ENCODE data around the gene SLC35F4. TPM values are rescaled to one million over a fixed set of nuclear protein-coding genes. Genes with fewer than 3 reads are reported as not detected.
A peak's percentile ranks its signal among the peaks of the same experiment; 100 is the strongest.

Gene SLC35F4
- total RNA-seq, 1 donor from 2014 or later, result not detected

DNA sequence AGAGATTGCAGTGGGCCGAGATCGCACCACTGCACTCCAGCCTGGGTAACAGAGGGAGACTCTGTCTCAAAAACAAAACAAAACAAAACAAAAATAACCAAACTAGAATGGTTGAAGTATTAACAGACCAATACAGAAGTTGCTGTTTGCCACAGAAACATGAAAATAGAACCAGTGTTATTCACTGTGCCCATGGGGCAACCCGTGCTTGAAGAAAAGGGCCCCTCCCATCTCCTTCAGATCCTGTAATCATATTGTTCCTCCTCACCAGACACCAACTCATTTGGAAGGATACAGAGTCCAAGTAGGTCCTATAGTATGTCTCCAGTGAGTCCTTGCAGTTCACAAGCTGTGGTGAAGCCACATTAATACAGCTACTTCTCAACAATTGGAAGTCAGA, 30.9 kb downstream of the SLC35F4 start:
- Histone ChIP-seq H3K27ac (no peak overlapping the region), H3K4me1 (peaks cover 25% of the 10 kb centered on the region), H3K4me3 (no peak overlapping the region), H3K9me3 (no peaks in the 10 kb centered on the region), H3K36me3 (no peaks in the 10 kb centered on the region), H3K27me3 (no peaks in the 10 kb centered on the region)
- intact Hi-C loops (cut with DNase I), result no loop called here
- no peak for TF ChIP-seq POLR2AphosphoS5 (IDR thresholded peaks at IDR 0.05; ENCODE audit: insufficient read depth in 1 of 2, low read depth in 1 of 2)
- TF ChIP-seq CTCF (IDR thresholded peaks at IDR 0.05), result no peak
- no peak for TF ChIP-seq POLR2A (IDR thresholded peaks at IDR 0.05)
- no peak for DNase-seq (ENCODE audit: extremely low spot score in 2 of 2)

DNA sequence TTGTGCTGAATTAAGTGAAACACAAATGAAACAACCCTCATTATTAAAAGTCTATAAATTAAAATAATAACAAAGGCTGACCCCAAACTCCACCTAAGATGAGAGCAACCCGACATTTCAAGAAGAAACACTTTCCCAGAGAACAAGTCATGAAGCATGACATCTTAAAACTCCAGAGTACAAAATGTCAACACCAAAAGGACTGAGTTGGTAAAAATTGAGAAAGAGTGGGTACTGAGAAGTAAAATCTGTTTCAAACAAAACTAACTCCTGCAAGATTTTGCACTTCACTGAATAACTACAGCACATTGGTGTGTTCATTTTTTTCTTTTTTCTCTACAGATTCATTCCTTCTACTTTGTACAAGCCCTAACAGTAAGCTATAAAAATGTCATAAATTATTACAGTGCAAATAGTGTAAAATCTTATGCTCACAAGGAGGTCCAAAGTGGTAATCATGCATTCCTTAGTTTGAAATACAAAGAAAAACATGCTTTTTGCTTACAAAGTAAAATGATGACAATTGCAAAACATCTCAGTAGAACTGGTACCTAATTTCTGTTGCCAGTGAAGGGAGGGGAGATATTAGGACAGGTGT, 31.8 kb downstream of the SLC35F4 start:
- DNase-seq (ENCODE audit: extremely low spot score in 2 of 2), result no peak
- Histone ChIP-seq H3K4me1 (peaks cover 25% of the 10 kb centered on the region), H3K27me3 (no peaks in the 10 kb centered on the region), H3K4me3 (no peak overlapping the region), H3K9me3 (no peaks in the 10 kb centered on the region), H3K27ac (no peak overlapping the region), H3K36me3 (no peaks in the 10 kb centered on the region)
- TF ChIP-seq POLR2A (IDR thresholded peaks at IDR 0.05) (no peak), CTCF (IDR thresholded peaks at IDR 0.05) (no peak), POLR2AphosphoS5 (IDR thresholded peaks at IDR 0.05; ENCODE audit: insufficient read depth in 1 of 2, low read depth in 1 of 2) (no peak)
- intact Hi-C loops (cut with DNase I), result no loop called here

DNA sequence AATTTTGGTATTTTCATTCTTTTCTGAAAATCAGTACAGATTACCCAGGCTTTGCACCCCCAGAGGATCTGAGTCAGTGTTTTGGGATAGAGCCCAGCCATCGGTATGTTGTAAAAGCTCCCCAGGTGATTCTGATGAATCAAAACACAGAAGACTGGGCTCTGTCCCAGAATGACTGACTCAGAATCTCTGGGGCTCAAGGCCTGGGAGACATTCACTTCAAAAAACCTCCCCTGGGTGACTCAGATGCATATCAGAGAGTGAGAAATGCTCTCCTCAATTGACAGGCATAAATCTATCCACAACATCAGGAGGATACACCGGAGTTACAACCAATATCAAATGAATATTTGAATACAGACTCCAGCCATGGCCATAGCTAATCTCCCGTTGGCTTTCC, 32.6 kb downstream of the SLC35F4 start:
- intact Hi-C loops (cut with DNase I), result no loop called here
- DNase-seq (ENCODE audit: extremely low spot score in 2 of 2), result no peak
- Histone ChIP-seq H3K27ac (no peak overlapping the region), H3K4me3 (no peak overlapping the region), H3K9me3 (no peaks in the 10 kb centered on the region), H3K4me1 (peaks cover 25% of the 10 kb centered on the region), H3K27me3 (no peaks in the 10 kb centered on the region), H3K36me3 (no peaks in the 10 kb centered on the region)
- peak in 1 of 2 donors; percentile 56 for TF ChIP-seq POLR2AphosphoS5 (IDR thresholded peaks at IDR 0.05; ENCODE audit: insufficient read depth in 1 of 2, low read depth in 1 of 2)
- TF ChIP-seq CTCF (IDR thresholded peaks at IDR 0.05), result no peak

- intact Hi-C loops (cut with DNase I), result no loop called here
- H3K27me3 ChIP-seq, result no peaks in the 10 kb centered on the region
- H3K9me3 ChIP-seq, result no peaks in the 10 kb centered on the region
- H3K4me3 ChIP-seq, result no peak overlapping the region
- no peak overlapping the region for H3K27ac ChIP-seq
- DNase-seq (ENCODE audit: extremely low spot score in 2 of 2), result no peak
- TF ChIP-seq POLR2AphosphoS5 (IDR thresholded peaks at IDR 0.05; ENCODE audit: insufficient read depth in 1 of 2, low read depth in 1 of 2), result no peak
- no peak for TF ChIP-seq POLR2A (IDR thresholded peaks at IDR 0.05)
- no peak for TF ChIP-seq CTCF (IDR thresholded peaks at IDR 0.05)
- H3K36me3 ChIP-seq, result no peaks in the 10 kb centered on the region
- peaks cover 25% of the 10 kb centered on the region for H3K4me1 ChIP-seq
These were observed 33.9 kb downstream of the SLC35F4 start for GRCh38 chr14:57831981-57832380.

DNA sequence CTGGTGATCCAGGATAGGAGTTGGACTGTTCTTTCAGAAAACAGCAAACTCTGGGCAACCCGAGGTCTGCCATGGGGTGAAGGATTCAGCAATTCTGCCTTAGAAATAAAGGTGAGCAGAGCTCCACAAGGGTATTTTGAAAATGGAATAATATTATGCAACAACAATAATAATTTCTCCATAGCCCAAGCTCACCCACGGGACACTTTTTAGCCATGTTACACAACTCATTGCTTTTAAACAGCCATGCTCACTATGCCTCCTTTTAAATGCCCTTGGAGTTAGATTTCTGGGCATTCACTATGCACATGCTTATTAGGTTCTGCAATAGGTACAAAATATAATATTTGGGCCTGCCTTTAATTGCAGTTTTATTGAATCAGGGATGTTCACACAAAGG, 37.2 kb downstream of the SLC35F4 start:
- H3K4me1 ChIP-seq, result peaks cover 9% of the 10 kb centered on the region
- DNase-seq (ENCODE audit: extremely low spot score in 2 of 2), result no peak
- H3K27me3 ChIP-seq, result no peaks in the 10 kb centered on the region
- H3K4me3 ChIP-seq, result no peak overlapping the region
- intact Hi-C loops (cut with DNase I), result no loop called here
- H3K27ac ChIP-seq, result no peak overlapping the region
- H3K9me3 ChIP-seq, result no peaks in the 10 kb centered on the region
- H3K36me3 ChIP-seq, result no peaks in the 10 kb centered on the region
- TF ChIP-seq POLR2A (IDR thresholded peaks at IDR 0.05), result no peak
- no peak for TF ChIP-seq POLR2AphosphoS5 (IDR thresholded peaks at IDR 0.05; ENCODE audit: insufficient read depth in 1 of 2, low read depth in 1 of 2)
- TF ChIP-seq CTCF (IDR thresholded peaks at IDR 0.05), result no peak

Measured in vagina (tissue), 2 donors.